Transverse colon (tissue), 4 donors: ENCODE measurements around the gene NHERF1.

Source experiments
- EP300 ChIP-seq: sonication (generic); formaldehyde crosslinking; IDR thresholded peaks from one replicate; pipeline ENCODE4 v1.6.1; 2017; ENCODE audit warnings: antibody characterized with exemption, low read depth
- POLR2AphosphoS5 ChIP-seq, 3 donors: sonication (generic); formaldehyde crosslinking; IDR thresholded peaks; one replicate each; pipeline ENCODE4 v1.6.1; 2016; ENCODE audit warnings: antibody characterized with exemption in 3 of 3
- TF ChIP-seq, protein P1 (sequence below), 5 experiments: fragments of 200-600 bp in 3 of 5; fragments of 450-650 bp in 2 of 5; sonication (generic) in 3 of 5; IDR thresholded peaks; 1 replicate in 2 of 5; 2 replicates in 3 of 5; pipeline ENCODE4 v1.5.1; 2016 to 2017; ENCODE audit warnings: antibody characterized with exemption in 5 of 5, inconsistent platforms in 3 of 5, mild to moderate bottlenecking in 2 of 5, moderate library complexity in 1 of 5

DNA sequence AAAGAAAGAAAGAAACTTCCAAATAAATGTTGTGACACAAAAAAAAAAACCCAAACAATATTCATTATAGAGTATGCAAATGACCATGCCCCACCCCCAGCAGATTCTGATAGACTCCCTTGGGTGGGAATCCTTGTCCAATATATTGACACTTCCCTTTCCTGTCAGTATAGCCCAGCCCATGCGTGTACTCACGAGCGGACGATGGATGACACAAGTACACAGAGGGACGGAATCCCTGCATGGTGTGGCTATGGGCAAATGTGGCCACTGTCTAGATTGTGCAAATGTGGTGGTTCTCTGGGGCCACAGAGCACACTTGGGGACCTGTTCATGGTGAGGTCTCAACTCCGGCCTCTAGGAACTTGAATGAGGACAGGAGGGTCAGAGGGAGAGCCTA is 8.3 kb upstream of the NHERF1 start:
- TF ChIP-seq POLR2AphosphoS5 (IDR thresholded peaks at IDR 0.05) (no peak), EP300 (no peak)
- TF ChIP-seq, protein P1, sequence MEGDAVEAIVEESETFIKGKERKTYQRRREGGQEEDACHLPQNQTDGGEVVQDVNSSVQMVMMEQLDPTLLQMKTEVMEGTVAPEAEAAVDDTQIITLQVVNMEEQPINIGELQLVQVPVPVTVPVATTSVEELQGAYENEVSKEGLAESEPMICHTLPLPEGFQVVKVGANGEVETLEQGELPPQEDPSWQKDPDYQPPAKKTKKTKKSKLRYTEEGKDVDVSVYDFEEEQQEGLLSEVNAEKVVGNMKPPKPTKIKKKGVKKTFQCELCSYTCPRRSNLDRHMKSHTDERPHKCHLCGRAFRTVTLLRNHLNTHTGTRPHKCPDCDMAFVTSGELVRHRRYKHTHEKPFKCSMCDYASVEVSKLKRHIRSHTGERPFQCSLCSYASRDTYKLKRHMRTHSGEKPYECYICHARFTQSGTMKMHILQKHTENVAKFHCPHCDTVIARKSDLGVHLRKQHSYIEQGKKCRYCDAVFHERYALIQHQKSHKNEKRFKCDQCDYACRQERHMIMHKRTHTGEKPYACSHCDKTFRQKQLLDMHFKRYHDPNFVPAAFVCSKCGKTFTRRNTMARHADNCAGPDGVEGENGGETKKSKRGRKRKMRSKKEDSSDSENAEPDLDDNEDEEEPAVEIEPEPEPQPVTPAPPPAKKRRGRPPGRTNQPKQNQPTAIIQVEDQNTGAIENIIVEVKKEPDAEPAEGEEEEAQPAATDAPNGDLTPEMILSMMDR (IDR thresholded peaks at IDR 0.05): no peak
